ENCODE results near the gene ESRRA. TPM values are rescaled to one million over a fixed set of nuclear protein-coding genes. Genes with fewer than 3 reads are reported as not detected.

ESRRA gene
- total and polyA plus RNA-seq, 2 of the 4 experiments (the other 2 are of a cell fraction) = 10.2 to 15.0 TPM

DNA sequence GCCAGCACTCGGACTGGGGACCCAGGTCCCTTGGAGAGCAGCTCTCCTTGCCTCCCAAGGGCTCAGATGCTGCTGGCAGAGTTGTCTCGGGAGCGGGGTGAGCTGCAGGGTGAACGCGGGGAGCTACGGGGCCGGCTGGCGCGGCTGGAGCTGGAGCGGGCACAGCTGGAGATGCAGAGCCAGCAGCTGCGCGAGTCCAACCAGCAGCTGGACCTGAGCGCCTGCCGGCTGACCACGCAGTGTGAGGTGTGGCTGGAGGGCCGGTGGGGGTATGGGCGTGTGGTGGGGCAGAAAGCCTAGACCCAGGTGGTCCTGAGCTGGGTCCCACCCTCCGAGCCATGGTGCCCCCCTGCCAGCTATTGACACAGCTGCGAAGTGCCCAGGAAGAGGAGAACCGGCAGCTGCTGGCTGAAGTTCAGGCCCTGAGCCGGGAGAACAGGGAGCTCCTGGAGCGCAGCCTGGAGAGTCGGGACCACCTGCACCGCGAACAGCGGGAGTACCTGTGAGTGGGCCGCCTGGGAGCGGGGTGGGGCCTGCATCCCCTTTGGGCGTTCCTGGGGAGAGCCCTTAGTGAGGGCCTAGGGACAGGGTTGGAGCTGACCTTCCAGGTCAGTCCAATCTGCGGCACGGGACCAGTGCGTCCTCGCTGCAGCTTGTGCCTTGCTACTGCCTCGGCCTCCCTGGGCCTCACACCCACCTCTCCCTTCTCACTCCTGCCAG is 47.8 kb downstream of the ESRRA start:
- no peaks in the 10 kb centered on the region for H3K27me3 ChIP-seq (ENCODE audit: control insufficient read depth, insufficient read depth, low read length)
- CTCF ChIA-PET = interaction anchor here (0.6 to 1.1 kb wide), 2 partner anchors 52 to 335 kb away, joined by 3 read pairs; partner anchors contain the start of gene CATSPERZ
- H3K9ac ChIP-seq (ENCODE audit: low read depth, low read length) = no peak overlapping the region
- H4K20me1 ChIP-seq (ENCODE audit: insufficient read depth, low read length) = no peaks in the 10 kb centered on the region
- H2BK15ac ChIP-seq (ENCODE audit: low read depth, low read length) = no peak overlapping the region
- H2BK5ac ChIP-seq (ENCODE audit: low read depth, low read length, poor library complexity, severe bottlenecking) = no peak overlapping the region
- peaks cover 14% of the 10 kb centered on the region for H3K4me1 ChIP-seq (ENCODE audit: control insufficient read depth, insufficient read depth, low read length)
- intact Hi-C loops (cut with micrococcal nuclease) = no loop called here
- no peak overlapping the region for H3K4me3 ChIP-seq (ENCODE audit: insufficient read depth, low read depth, low read length)
- no peak overlapping the region for H4K5ac ChIP-seq (ENCODE audit: low read depth, low read length)
- no peak overlapping the region for H3K23ac ChIP-seq (ENCODE audit: low read depth, low read length)
- no peak overlapping the region for H3K56ac ChIP-seq (ENCODE audit: extremely low read depth, insufficient read depth, low read length)
- H3K4me2 ChIP-seq (ENCODE audit: low read depth, low read length) = no peak overlapping the region
- BruUV-seq (replicated peaks) = no TSS peak
- TF ChIP-seq RFX5 (IDR thresholded peaks at IDR 0.05; ENCODE audit: low read depth, low read length) = no peak
- no peak for TF ChIP-seq MAZ (IDR thresholded peaks at IDR 0.05; ENCODE audit: borderline replicate concordance, low read depth, low read length)
- TF ChIP-seq CHD1 (IDR thresholded peaks at IDR 0.05; ENCODE audit: low read depth, low read length) = no peak
- no peak for TF ChIP-seq BHLHE40 (IDR thresholded peaks at IDR 0.05; ENCODE audit: low read depth, low read length)
- no peak for TF ChIP-seq MXI1 (IDR thresholded peaks at IDR 0.05; ENCODE audit: borderline replicate concordance, low read depth, low read length)
- no peak for TF ChIP-seq NFE2L2 (IDR thresholded peaks at IDR 0.05; ENCODE audit: low read depth, low read length)
- TF ChIP-seq, protein P1, sequence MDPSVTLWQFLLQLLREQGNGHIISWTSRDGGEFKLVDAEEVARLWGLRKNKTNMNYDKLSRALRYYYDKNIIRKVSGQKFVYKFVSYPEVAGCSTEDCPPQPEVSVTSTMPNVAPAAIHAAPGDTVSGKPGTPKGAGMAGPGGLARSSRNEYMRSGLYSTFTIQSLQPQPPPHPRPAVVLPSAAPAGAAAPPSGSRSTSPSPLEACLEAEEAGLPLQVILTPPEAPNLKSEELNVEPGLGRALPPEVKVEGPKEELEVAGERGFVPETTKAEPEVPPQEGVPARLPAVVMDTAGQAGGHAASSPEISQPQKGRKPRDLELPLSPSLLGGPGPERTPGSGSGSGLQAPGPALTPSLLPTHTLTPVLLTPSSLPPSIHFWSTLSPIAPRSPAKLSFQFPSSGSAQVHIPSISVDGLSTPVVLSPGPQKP (IDR thresholded peaks at IDR 0.05; ENCODE audit: borderline replicate concordance, low read depth, low read length) = no peak
- no peak for TF ChIP-seq RCOR1 (IDR thresholded peaks at IDR 0.05; ENCODE audit: insufficient replicate concordance, low read length)
- no peak for TF ChIP-seq MAFK (IDR thresholded peaks at IDR 0.05; ENCODE audit: low read depth, low read length)
- TF ChIP-seq, protein P2, sequence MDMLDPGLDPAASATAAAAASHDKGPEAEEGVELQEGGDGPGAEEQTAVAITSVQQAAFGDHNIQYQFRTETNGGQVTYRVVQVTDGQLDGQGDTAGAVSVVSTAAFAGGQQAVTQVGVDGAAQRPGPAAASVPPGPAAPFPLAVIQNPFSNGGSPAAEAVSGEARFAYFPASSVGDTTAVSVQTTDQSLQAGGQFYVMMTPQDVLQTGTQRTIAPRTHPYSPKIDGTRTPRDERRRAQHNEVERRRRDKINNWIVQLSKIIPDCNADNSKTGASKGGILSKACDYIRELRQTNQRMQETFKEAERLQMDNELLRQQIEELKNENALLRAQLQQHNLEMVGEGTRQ (IDR thresholded peaks at IDR 0.05; ENCODE audit: low read depth, low read length) = no peak
- no peak for TF ChIP-seq POLR2A (IDR thresholded peaks at IDR 0.05; ENCODE audit: low read depth, low read length)
- TF ChIP-seq SMC3 (IDR thresholded peaks at IDR 0.05; ENCODE audit: low read depth, low read length) = no peak
- TF ChIP-seq RAD21 (IDR thresholded peaks at IDR 0.05; ENCODE audit: low read length) = no peak
- TF ChIP-seq CEBPB (IDR thresholded peaks at IDR 0.05; ENCODE audit: low read depth, low read length) = no peak
- no peak for TF ChIP-seq FOS (IDR thresholded peaks at IDR 0.05; ENCODE audit: low read depth, low read length)
- TF ChIP-seq, protein P3, sequence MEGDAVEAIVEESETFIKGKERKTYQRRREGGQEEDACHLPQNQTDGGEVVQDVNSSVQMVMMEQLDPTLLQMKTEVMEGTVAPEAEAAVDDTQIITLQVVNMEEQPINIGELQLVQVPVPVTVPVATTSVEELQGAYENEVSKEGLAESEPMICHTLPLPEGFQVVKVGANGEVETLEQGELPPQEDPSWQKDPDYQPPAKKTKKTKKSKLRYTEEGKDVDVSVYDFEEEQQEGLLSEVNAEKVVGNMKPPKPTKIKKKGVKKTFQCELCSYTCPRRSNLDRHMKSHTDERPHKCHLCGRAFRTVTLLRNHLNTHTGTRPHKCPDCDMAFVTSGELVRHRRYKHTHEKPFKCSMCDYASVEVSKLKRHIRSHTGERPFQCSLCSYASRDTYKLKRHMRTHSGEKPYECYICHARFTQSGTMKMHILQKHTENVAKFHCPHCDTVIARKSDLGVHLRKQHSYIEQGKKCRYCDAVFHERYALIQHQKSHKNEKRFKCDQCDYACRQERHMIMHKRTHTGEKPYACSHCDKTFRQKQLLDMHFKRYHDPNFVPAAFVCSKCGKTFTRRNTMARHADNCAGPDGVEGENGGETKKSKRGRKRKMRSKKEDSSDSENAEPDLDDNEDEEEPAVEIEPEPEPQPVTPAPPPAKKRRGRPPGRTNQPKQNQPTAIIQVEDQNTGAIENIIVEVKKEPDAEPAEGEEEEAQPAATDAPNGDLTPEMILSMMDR (conservative IDR thresholded peaks at IDR 0.05; ENCODE audit: low read depth, low read length) = no peak
- no peak overlapping the region for H2AK5ac ChIP-seq (ENCODE audit: low read depth, low read length)
- H3K79me1 ChIP-seq (ENCODE audit: low read depth in 1 of 2, low read length in 2 of 2) = peaks cover 0 to 11% of the 10 kb centered on the region in 2 experiments; a peak in 3 of 4 replicates
- H2AK9ac ChIP-seq (replicated peaks; ENCODE audit: low read depth, low read length, poor library complexity) = no peak overlapping the region
- no peaks in the 10 kb centered on the region for H3K36me3 ChIP-seq (ENCODE audit: control insufficient read depth, insufficient read depth, low read length)
- DNase-seq (no peak), ATAC-seq (ENCODE audit: low read depth) (no peak)
- no peak overlapping the region for H3K27ac ChIP-seq (ENCODE audit: insufficient read depth, low read length)
- H2BK120ac ChIP-seq (ENCODE audit: low read depth, low read length) = no peak overlapping the region
- H3K9me3 ChIP-seq (ENCODE audit: control insufficient read depth, insufficient read depth, low read length) = no peaks in the 10 kb centered on the region
- in situ Hi-C loops (cut with MboI; ENCODE audit: low sequenced_read_pairs) = no loop called here
- H4K8ac ChIP-seq (ENCODE audit: low read depth in 2 of 2, low read length in 2 of 2) = no peak overlapping the region
- H3K14ac ChIP-seq (replicated peaks; ENCODE audit: low read depth, low read length) = no peak overlapping the region
- no peak overlapping the region for H2AFZ ChIP-seq (replicated peaks; ENCODE audit: low read length, poor library complexity)
- no peak overlapping the region for H3K4ac ChIP-seq (ENCODE audit: low read depth, low read length)
- H4K91ac ChIP-seq (ENCODE audit: insufficient read depth, low read depth, low read length) = no peak overlapping the region
- dilution Hi-C loops (cut with HindIII; ENCODE audit: low sequenced_read_pairs, unreplicated experiment) = no loop called here
- WGBS, 2 experiments (ENCODE audit: extremely low coverage in 2 of 2, insufficient read length in 1 of 2) = 82% methylated on average over 23 of the region's 34 CpGs; no CpG with 5 or more reads in 1 of the 2 experiments
- H2BK20ac ChIP-seq (ENCODE audit: low read depth, low read length) = no peak overlapping the region
- peaks cover 9% of the 10 kb centered on the region; the same call in 1 of the 2 replicates for H3K9me1 ChIP-seq (ENCODE audit: insufficient read depth, low read length)
- POLR2A ChIA-PET (ENCODE audit: unreplicated experiment) = no interaction called here
- no peak overlapping the region for H3K18ac ChIP-seq (ENCODE audit: low read depth, low read length)

Data from IMR-90 (cell line).